Measurements from ENCODE around the gene ALKBH1.
"Not testable (repeated sequence)": the region's sequence is repeated elsewhere in the genome, so short reads cannot be mapped to it uniquely, and the experiment has no call there.

Gene ALKBH1

GRCh38 chr14:77667331-77667730, 40.5 kb downstream of the ALKBH1 start:
- no peak for DNase-seq

GRCh38 chr14:77663293-77663692, 44.5 kb downstream of the ALKBH1 start:
- DNase-seq: no peak

- DNase-seq: not testable (repeated sequence)
Measured at GRCh38 chr14:77661562-77661961, 46.3 kb downstream of the ALKBH1 start.

- no peak for DNase-seq
Measured at GRCh38 chr14:77660754-77661153, 47.1 kb downstream of the ALKBH1 start.

GRCh38 chr14:77659831-77660230, 48.0 kb downstream of the ALKBH1 start:
- no peak for DNase-seq

GRCh38 chr14:77657280-77657679, 50.5 kb downstream of the ALKBH1 start:
- no peak for DNase-seq

- no peak for DNase-seq
Measured at GRCh38 chr14:77654001-77654441, 53.8 kb downstream of the ALKBH1 start.

- DNase-seq: no peak
Measured at GRCh38 chr14:77649326-77649725, 58.5 kb downstream of the ALKBH1 start.

- no peak for DNase-seq
Measured at GRCh38 chr14:77648520-77649200, 59.2 kb downstream of the ALKBH1 start.

GRCh38 chr14:77647853-77648252, 60.0 kb downstream of the ALKBH1 start:
- no peak for DNase-seq

- DNase-seq: no peak
Measured at GRCh38 chr14:77646907-77647306, 60.9 kb downstream of the ALKBH1 start.

- DNase-seq: no peak
Measured at GRCh38 chr14:77645520-77646230, 62.1 kb downstream of the ALKBH1 start.

GRCh38 chr14:77642407-77642806, 65.4 kb downstream of the ALKBH1 start:
- DNase-seq: no peak

- DNase-seq: peak; percentile 54
Measured at GRCh38 chr14:77641534-77642341, 66.1 kb downstream of the ALKBH1 start.

- no peak for DNase-seq
Measured at GRCh38 chr14:77640756-77641533, 66.9 kb downstream of the ALKBH1 start.

- DNase-seq: no peak
Measured at GRCh38 chr14:77638771-77639171, 69.1 kb downstream of the ALKBH1 start.

GRCh38 chr14:77635869-77636268, 72.0 kb downstream of the ALKBH1 start:
- DNase-seq: not testable (repeated sequence)

- not testable (repeated sequence) for DNase-seq
Measured at GRCh38 chr14:77635466-77635865, 72.4 kb downstream of the ALKBH1 start.

GRCh38 chr14:77630111-77630510, 77.7 kb downstream of the ALKBH1 start:
- no peak for DNase-seq

GRCh38 chr14:77625360-77625759, 82.5 kb downstream of the ALKBH1 start:
- DNase-seq: no peak

- no peak for DNase-seq
Measured at GRCh38 chr14:77623201-77623600, 84.6 kb downstream of the ALKBH1 start.
